Activated CD8-positive, alpha-beta memory T cell treated with anti-CD3 and anti-CD28 coated beads for 24 hours (primary cell): ENCODE results near the gene PNPLA1.
A peak's percentile ranks its signal among the peaks of the same experiment; 100 is the strongest.

ENCODE experiments used
- DNase-seq: peaks from one replicate; pipeline ENCODE4 v3.0.0-alpha.2; 2020

PNPLA1 gene

DNA sequence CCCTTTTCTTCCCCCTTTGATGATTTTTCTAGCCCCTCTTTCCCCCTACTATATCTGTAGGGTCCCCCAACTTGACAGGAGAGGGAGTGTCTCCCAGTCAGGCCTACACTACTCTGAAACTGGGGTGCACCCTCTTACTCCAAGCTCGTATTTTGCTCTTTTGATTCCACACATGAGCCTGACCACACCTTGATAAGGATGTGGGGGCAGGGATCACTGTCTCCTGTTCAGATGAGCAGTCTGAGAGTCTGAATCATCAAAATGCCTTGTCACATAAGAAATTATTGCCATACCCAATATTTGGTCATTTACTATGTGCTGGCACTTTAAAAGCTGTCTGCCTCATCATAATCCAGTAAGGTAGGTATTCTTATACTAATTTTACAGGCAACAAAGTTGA, 15.9 kb downstream of the PNPLA1 start:
- DNase-seq, result no peak

DNA sequence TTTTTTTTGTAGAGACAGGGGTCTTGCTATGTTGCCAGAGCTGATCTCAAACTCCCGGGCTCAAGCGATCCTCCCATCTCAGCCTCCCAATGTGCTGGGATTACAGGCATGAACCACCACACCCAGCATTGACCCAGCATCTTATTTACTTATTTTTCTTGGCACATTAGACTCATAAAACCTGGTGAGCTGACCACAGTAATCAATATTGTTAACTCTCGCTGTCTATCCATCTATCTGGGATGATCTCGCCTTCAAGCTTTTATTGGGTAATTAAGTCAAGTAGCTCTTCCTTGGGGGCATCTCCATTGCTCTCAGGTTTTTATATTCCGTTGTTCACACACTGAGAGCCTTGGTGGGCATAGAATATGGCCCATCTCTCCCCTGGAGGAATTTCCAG, 17.0 kb downstream of the PNPLA1 start:
- no peak for DNase-seq

DNA sequence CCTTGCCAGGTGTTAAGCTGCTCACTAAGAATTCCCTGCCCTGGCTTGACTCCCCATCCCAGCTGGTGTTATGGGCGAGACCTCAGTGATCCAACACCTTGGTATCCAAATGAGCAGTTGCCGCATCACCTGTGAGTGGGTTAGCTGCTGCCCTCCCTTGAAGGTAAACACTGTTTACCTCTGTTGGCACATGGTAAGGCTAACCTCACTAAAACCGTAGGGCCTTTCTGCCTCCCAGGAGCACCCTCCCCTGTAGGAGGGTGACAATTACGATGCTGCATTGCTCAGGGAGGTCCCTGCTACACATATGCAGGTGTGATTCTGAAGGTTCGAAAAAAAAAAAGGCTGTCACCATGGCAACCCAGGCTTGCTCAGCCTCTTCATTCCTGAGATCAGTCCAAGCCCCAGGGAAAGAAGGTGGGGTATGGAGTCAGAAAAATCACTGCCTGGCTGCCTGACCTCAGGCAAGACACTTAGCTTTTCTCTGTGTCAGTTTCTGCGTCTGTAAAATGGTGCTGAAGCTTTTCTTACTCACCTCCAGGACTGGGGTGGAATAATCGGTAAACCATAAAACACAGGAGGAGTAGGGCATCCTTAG, 19.5 kb downstream of the PNPLA1 start:
- DNase-seq, result no peak

DNA sequence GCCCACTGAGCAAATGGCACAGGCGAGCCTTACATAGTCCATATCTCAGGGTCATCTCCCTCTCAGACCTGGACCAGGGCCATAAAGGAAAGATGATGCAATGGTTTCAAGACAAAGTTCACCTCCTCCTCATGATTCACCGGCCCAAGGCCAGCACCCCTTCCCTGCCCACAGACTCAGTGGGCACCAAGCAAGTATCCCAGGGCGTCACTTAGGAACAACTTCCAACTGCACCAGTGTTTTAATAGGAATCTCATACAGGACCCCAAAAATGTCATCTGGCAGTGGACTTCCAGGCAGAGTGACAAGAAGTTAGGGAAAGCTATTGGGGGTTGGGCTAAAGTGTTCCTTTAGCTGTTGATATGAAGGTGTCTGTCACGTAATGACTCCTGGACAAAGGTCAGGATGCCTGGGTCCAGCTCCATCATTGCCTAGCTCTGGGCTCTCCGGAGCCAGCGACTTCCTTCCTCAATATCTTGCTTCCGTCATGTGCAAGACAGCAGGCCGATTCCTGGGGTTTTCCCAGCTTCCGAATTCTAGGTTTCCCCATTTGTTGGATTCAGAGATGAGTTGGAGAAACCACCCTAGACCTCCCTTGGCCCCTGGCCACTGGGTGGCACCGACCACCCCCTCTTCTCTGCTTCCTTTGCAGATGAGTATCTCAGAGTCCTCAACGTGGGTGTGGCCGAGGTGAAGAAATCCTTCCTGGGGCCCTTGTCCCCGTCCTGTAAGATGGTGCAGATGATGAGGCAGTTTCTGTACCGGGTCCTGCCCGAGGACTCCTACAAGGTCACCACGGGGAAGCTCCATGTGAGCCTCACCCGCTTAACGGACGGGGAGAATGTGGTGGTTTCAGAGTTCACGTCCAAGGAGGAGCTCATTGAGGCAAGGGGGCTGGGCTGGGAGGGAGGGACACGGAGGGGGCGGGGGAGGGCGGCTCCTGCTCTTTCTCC, 21.1 kb downstream of the PNPLA1 start:
- no peak for DNase-seq

DNA sequence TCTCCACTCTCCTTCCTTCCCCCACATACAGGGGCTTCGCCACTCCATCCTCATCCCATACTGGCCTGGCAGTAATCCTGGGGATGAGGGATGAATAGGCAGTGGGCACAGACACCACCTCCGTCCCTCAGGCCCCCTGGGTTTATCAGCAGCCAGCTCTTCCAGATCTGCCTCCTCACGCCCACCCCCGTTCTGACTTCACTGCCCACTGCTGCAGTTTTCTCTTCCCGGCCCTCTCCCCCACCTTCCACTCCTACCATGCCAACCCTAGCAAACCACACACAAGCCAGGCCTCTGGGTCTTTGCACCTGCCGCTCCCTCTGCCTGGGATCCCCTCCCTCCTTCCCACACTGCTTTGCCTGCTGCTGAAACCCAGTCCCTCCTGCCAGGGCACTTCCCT, 22.3 kb downstream of the PNPLA1 start:
- no peak for DNase-seq

DNA sequence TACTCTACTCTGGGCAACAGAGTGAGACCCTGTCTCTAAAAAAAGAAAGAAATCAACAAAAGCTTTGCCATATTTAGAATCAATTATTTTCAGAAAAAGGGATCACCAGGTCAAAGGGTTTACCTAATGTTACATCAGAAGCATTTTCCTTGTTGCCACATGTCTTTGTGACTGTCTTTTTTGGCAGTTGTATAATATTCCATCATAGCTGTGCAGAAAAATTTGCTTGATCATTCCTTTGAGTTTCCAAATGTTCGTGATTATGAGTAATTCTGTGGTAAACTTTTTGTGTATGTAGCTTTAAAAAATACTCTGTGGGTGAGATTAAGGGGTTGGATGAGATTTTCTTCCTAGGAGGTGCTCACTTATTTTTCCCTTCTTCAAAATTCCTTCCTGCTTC, 26.4 kb downstream of the PNPLA1 start:
- DNase-seq, result no peak

DNA sequence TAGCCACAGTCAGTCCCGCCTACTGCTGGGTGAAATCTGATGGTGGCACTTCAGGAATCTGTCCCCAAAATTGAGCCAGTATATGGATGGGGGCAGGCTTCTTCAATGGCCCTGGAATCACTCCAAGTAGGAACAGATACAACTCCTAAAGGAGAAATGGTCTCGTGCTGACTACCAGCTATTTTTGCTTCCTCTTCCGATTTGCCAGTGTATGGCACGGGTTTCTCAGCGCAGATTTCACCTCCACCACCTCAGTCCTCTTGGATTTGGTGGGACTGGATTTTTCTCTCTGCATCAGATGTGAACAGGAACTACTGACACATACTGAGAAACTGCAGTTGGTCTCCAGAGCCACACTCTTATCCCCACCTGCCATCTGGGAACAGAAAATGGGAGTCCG, 27.2 kb downstream of the PNPLA1 start:
- no peak for DNase-seq

DNA sequence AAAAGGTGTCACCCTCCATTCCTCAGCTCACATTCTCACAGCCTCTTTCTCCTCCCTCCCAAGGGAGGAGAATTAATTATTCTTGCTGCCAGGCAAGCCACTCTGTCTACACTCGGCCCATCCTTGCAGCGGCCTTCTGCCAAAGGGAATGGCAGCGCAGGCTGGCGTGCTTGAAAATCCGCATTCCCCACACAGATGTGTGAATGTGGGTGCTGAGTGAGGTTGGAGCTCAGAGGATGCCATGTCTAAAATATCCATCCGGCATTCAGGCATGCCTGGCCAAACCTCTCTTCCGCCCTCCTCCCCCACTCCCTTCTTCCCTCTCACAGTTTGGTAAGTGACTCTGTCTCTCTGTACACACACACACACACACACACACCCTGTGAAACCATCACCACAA, 27.7 kb downstream of the PNPLA1 start:
- no peak for DNase-seq

DNA sequence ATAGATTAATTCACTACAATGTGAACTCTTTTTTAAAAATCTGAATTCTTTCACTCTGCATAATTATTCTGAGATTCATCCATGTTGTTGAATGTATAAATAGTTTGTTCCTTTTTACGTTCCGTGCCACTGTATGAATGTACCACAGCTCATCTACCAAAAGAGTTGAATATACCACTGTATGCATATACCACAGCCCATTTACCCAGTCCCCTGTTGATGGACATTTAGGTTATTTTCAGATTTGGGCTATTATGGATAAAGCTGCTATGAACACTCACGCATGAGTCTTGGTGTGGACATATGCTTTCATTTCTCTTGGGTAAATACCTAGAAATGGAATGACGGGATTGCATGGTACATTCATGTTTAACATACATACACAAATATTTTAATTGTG, 28.2 kb downstream of the PNPLA1 start:
- no peak for DNase-seq

DNA sequence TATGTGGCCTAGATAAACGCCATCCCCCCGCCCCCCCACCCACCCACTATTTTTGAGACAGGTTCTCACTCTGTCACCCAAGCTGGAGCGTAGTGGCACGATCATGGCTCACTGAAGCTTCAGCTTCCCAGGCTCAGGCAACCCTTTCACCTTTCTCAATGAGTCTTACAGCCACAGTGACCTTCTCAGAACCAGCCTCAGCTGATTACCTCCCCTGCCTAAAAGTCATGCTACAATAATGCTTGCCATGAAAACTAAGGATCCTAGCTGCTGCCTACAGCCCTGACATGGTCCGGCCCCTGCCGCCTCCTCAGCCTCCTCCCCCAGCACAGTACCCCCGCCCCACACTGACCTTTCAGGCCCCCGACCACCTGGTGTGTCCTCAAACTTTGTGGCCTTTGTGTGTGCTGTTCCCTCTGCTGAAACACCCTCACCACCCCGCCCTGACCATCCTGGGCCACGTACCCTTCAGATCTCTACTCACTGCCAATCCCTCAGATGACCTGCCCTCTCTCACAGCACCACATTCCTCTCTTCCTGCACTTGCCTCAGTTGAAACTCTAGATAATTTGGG, 31.3 kb downstream of the PNPLA1 start:
- no peak for DNase-seq

DNA sequence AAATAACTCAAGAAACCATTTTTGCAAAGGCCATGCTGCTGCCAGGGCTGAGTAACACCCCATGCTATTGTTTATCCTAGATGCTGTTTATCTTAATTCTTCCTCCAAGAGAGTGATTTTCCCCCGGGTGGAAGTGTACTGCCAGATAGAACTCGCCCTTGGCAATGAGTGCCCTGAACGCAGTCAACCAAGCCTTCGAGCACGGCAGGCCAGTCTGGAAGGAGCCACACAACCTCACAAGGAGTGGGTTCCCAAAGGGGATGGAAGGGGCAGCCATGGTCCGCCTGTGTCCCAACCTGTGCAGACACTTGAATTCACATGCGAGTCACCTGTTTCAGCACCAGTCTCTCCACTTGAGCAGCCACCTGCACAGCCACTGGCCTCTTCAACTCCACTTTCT, 31.9 kb downstream of the PNPLA1 start:
- no peak for DNase-seq

DNA sequence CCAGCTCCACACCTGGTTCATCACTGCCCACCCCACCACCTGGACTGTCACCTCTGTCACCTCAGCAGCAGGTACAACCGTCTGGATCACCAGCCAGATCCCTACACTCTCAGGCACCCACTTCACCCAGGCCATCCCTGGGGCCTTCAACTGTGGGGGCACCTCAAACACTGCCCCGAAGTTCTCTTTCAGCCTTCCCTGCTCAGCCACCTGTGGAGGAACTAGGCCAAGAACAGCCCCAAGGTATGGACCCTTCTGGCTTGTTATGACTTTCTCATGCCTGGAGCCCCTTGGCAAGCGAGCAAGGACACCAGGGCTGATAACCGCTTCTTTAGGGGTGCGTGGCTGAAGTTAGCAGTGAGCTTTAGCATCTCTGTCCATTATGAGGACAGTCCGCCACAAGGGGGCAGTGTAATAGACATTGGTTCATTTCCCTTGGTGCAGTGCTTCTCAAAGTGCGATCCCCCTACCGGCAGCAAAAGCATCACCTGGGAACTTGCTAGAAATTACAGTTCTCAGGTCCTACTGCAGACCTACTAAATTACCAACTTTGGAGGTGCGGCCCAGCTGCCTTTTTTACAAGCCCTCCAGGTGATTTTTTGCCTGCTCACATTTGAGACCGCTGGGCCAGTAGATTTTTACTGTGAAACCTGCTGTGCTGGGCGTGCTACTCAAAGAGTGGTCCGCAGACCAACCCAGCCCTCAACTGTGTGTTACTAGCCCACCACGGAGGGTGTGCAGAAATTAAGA, 32.5 kb downstream of the PNPLA1 start:
- DNase-seq, result peak; percentile 97

DNA sequence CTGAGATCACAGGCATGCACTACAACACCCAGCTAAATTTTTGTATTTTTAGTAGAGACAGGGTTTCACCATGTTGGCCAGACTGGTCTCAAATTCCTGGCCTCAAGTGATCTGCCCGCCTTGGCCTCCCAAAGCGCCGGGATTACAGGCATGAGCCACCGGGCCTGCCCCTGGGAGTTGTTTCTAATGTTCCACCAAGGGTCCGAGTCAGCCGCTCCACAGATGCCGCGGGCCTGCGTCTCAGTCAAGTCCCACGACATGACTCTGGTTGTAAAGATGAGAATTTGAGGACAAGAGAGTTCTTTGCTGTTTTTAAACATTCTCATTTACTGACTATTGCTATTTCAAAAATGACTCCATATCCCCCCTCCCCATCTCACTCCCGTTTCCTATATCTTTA, 36.0 kb downstream of the PNPLA1 start:
- DNase-seq, result no peak

DNA sequence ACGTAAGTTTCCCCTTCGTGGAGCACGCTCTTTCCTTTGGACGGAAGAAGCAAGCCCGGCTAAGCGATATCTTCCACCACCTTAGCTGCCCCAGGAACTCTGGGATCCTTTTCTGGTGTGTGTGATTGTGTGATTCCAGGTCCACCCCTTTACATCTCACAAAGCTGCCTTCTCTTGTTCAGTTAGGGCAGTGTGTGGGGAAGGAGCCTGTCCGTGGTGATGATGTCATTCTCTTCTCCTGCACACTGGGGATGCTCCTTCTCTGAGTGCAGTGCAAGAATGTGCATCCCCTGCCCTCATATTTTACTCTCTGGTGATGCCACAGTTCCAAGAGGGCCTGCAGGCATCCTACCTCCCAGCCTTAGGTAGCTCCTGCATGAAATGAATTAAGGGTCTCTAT, 36.5 kb downstream of the PNPLA1 start:
- DNase-seq, result no peak

DNA sequence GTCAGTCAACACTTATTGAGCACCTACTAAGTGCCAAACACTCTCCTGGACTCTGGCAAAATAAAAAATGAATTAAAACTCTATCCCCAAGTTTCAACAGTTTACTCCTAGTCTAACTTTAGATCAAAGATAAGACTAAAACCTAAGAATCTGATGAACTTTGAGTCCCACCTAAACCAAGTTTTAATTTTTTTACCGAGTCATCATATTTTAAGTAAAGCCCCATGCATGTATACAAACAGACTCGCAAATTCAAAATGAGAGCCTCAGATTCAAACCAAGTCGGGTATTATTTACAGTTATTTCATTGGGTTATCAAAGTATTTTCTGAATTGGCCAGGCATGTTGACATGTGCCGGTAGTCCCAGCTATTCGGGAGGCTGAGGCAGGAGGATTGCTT, 38.7 kb downstream of the PNPLA1 start:
- no peak for DNase-seq

DNA sequence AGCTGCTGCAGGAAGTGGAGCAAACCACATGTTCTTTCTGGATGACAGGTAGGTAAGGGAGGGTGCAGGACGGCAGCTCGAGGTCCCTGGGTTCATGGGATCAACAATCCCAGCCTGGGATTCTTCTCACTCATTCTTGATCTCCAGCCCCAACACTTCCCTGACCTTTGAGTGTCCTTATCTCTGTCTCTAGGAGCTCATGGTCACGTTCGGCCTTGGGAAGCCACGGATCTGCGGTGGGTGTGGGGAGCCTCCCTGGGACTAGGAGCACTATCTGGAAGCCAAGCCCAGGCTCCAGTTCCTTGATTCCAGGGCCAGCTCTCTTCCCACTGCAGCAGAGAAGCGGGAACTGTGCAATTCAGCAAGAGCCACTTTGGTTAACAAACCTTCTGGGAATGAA, 39.3 kb downstream of the PNPLA1 start:
- no peak for DNase-seq

DNA sequence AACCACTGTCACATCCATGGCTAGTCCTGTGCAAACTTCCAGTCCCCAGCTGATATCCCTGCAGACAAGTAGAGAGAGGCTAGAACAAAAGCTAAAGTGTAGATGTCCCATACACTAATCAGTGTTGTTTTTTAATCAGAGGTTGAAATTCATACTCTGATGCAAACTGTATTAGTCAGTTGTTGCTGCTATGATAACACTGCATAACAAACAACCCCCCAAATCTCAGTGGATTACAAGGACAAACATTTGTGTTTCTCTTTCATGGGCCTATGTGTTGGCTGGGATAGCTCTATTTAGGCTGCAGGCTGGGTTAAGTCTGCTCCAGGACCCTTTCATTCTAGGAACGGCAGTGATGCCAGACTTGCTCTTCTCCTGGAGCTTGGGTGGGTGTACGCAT, 40.0 kb downstream of the PNPLA1 start:
- DNase-seq, result no peak

DNA sequence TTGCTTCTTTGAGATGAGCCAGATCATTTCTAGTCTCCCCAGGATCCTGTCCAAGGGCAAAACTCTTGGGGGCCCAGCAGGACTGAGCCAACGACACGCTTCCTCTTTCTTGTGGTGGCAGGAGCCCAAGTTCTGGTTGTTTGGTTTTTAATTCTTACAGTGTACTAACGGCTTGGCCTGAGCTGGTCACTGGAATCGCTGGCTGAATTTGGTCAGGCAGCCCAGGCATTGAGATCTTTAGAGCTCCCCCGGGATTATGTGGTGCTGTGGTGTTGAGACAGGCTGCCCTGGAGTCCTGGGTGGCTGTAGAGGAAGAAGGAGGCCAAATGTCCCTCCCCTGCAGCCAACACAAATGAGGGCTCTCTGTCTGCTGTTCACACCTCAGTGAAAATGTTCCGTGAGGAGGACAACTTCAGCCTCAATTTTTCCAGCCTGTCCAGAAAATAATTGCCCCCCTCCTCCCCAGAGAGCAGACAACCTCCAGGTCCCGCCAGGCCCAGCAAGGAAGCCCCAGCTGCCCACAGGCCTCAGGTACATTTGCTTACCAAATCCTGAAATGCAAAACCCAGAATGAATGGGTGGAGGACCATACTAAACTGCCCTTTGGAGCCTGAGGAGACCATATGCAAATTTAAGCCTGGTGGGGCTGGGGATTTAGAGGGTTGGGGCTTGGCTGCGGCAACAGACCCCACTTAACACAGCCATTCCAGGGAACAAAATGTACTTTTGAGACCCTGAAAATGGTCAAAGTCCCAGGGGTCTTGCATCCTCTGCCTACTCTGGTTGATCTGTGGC, 43.2 kb downstream of the PNPLA1 start:
- no peak for DNase-seq

DNA sequence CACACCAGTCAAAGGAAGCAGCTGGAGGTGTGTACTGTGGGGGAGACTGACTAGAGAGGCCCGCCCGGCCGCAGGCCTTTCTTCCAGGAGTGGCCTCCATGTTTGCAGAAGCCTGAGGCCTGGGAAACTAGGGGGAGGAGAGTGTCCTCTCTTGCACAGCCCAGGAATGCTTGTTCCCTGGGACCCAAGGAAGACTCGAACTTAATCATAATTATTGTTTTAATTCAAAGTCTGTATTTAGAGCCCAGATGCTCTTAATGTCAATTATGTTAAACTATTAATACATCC, 43.7 kb downstream of the PNPLA1 start:
- DNase-seq, result no peak

DNA sequence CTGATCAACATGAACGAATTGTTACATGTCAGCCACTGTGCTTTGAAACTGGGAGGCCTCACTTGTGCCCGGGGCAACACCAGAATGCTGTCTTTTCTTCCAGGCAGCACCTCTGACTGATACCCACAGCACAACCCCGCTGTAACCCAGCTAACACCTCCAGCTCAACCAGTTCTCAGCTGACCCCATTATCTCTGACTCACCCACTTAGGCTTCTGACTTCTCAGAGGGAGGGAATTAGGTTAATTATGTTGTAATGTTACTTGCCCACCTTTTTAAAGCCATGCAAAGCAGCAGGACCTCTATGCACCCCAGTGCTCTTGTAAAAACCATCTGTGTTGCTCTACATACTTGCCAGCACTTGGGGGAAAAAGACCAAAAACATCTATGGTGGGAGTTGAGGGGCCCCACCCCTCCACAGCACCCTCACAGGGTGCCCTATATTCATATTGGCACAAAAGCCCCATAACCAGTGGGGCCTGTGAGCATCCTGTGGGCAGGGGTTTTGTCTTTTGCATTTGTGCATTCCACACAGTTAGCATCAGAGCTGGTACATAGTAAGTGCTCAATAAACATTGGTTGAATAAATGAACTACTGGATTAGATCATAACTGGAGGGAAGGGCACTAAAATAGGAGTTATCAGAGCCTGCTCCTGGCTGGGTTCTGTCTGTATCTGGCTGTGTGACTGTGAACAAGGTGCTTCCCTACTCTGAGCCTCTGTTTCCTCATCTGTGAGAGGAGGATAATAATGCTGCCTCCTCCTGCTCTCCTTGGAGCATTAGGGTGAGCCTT, 44.6 kb downstream of the PNPLA1 start:
- DNase-seq, result no peak

DNA sequence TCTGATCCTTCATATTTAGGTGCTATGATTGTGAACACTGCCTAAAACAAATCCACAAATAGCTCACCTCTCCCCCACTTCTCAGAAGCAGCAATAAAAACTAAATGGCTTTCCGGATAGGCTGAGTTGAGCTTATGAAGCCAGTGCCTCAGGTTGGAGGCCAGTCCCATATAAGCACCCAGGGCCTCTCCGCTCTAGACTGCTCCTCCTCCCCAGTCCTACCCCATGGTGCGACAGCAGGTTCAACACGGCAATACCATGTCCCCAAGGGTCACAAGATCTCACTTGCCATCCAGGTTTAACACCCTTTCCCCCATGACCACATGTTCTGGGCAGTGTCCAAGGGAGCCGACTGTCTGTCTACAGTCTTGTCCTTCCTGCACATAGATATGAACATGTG, 46.1 kb downstream of the PNPLA1 start:
- DNase-seq, result no peak

DNA sequence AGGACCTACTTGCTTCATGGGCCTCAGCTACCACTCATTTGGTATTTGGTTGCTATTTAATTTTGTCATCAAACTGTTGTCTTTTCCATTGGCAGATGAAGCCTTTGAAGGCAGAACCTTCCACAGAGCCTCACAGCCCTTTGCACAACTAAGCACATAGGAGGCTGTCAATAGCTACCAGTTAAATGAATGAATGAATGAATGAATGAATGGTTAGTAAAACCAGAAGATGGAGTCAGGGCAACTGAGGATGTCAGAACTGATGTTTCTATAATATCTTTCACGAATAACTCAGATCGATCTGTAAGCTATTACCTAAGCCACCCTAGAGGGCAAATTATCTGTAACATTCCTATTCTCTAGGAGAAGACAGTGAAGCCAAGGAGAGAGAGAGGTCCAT, 47.8 kb downstream of the PNPLA1 start:
- DNase-seq, result no peak
